Neural cell (in vitro differentiated cells): ENCODE results near the gene ENO1. TPM values are rescaled to one million over a fixed set of nuclear protein-coding genes. Genes with fewer than 3 reads are reported as not detected.

Experiments
- H2AFZ ChIP-seq: fragments of 200-600, 300-800 bp; sonication (generic), shearing (Covaris generic); 2 replicates; pipeline ENCODE4 v1.6.0; 2014; ENCODE audit warnings: low read depth, mild to moderate bottlenecking, antibody characterized with exemption, low read length, moderate library complexity
- H3F3A ChIP-seq: fragments of 200-600 bp; shearing (Covaris generic); 2 replicates; pipeline ENCODE4 v1.6.1; 2016; ENCODE audit warnings: mild to moderate bottlenecking, moderate library complexity, mixed read lengths, antibody characterized with exemption, low read length; ENCODE audit not compliant: insufficient read depth, poor library complexity, severe bottlenecking
- H3K27ac ChIP-seq: fragments of 200-600, 300-800 bp; sonication (generic), shearing (Covaris generic); 2 replicates; pipeline ENCODE4 v1.5.1; 2014; ENCODE audit warnings: mild to moderate bottlenecking, low read length, moderate library complexity
- H3K27me3 ChIP-seq: fragments of 300-800, 200-600 bp; sonication (generic), shearing (Covaris generic); 2 replicates; pipeline ENCODE4 v1.6.0; 2014; ENCODE audit warnings: mild to moderate bottlenecking, low read depth, low read length, moderate library complexity; ENCODE audit not compliant: insufficient read depth
- H3K36me3 ChIP-seq: fragments of 300-800, 200-600 bp; sonication (generic), shearing (Covaris generic); 2 replicates; pipeline ENCODE4 v1.5.1; 2014; ENCODE audit warnings: mild to moderate bottlenecking, antibody characterized with exemption, low read length, moderate library complexity; ENCODE audit not compliant: insufficient read depth
- H3K4me2 ChIP-seq: fragments of 300-800, 200-600 bp; sonication (generic), shearing (Covaris generic); 2 replicates; pipeline ENCODE4 v1.6.0; 2014; ENCODE audit warnings: mild to moderate bottlenecking, low read length
- H3K4me3 ChIP-seq: fragments of 300-800, 200-600 bp; sonication (generic), shearing (Covaris generic); 2 replicates; pipeline ENCODE4 v1.5.1; 2014; ENCODE audit warnings: mild to moderate bottlenecking, low read length, moderate library complexity
- H3K79me2 ChIP-seq: fragments of 200-600 bp; shearing (Covaris generic); replicated peaks from 2 replicates; pipeline ENCODE4 v1.6.0; 2014; ENCODE audit warnings: mild to moderate bottlenecking, low read length, moderate library complexity; ENCODE audit not compliant: insufficient read depth
- H3K9ac ChIP-seq: fragments of 300-800, 200-600 bp; sonication (generic), shearing (Covaris generic); 2 replicates; pipeline ENCODE4 v1.6.1; 2016; ENCODE audit warnings: mild to moderate bottlenecking, low read length, mixed read lengths
- H3K9me2 ChIP-seq: fragments of 200-600 bp; shearing (Covaris generic); 2 replicates; pipeline ENCODE4 v1.6.1; 2016; ENCODE audit warnings: mild to moderate bottlenecking, low read length, mixed read lengths; ENCODE audit not compliant: insufficient read depth
- H3K9me3 ChIP-seq: fragments of 200-600, 300-800 bp; sonication (generic), shearing (Covaris generic); 2 replicates; pipeline ENCODE4 v1.6.1; 2016; ENCODE audit warnings: mild to moderate bottlenecking, mixed run types, low read length, moderate library complexity, mixed read lengths
- H4K20me1 ChIP-seq: fragments of 200-600 bp; shearing (Covaris generic); 2 replicates; pipeline ENCODE4 v1.6.1; 2016; ENCODE audit warnings: mild to moderate bottlenecking, mixed run types; ENCODE audit not compliant: insufficient read depth
- EP300 ChIP-seq: fragments of 450-650 bp; conservative IDR thresholded peaks from 2 replicates; pipeline ENCODE4 v1.6.1; 2014; ENCODE audit warnings: antibody characterized with exemption, mild to moderate bottlenecking, moderate library complexity; ENCODE audit not compliant: poor library complexity, severe bottlenecking
- EZH2 ChIP-seq: fragments of 200-600, 300-800 bp; shearing (Covaris generic), sonication (generic); IDR thresholded peaks from 2 replicates; pipeline ENCODE4 v1.6.1; 2014; ENCODE audit warnings: antibody characterized with exemption, low read length, borderline replicate concordance, mild to moderate bottlenecking; ENCODE audit not compliant: insufficient read depth, poor library complexity, severe bottlenecking
- MXI1 ChIP-seq: fragments of 450-650 bp; conservative IDR thresholded peaks from 2 replicates; pipeline ENCODE4 v1.6.1; 2014; ENCODE audit warnings: antibody characterized with exemption, mild to moderate bottlenecking; ENCODE audit not compliant: poor library complexity, severe bottlenecking
- POLR2AphosphoS5 ChIP-seq: IDR thresholded peaks from 2 replicates; pipeline ENCODE4 v1.6.1; 2012
- RAD21 ChIP-seq: fragments of 450-650 bp; conservative IDR thresholded peaks from 2 replicates; pipeline ENCODE4 v1.6.1; 2014; ENCODE audit warnings: antibody characterized with exemption, mild to moderate bottlenecking, moderate library complexity
- SMC3 ChIP-seq: fragments of 450-650 bp; conservative IDR thresholded peaks from 2 replicates; pipeline ENCODE4 v1.6.1; 2014; ENCODE audit warnings: antibody characterized with exemption, mild to moderate bottlenecking, moderate library complexity; ENCODE audit not compliant: poor library complexity
- TAF1 ChIP-seq: IDR thresholded peaks from 2 replicates; pipeline ENCODE4 v1.6.1; 2012; ENCODE audit warnings: low read depth
- polyA plus RNA-seq: library from polyadenylated mRNA; depleted of rRNA; stranded (reverse); fragments of >200 nt; gene quantifications from 2 replicates; pipeline ENCODE4 v1.2.3, GENCODE V29; 2014
- TF ChIP-seq, protein P1 (sequence below): fragments of 450-650 bp; IDR thresholded peaks from 2 replicates; pipeline ENCODE4 v1.5.1; 2014; ENCODE audit warnings: antibody characterized with exemption, mild to moderate bottlenecking, moderate library complexity; ENCODE audit not compliant: poor library complexity, severe bottlenecking
- TF ChIP-seq, protein P2 (sequence below): IDR thresholded peaks from 2 replicates; pipeline ENCODE4 v1.6.1; 2012; ENCODE audit warnings: borderline replicate concordance

ENO1 gene
- polyA plus RNA-seq, 1 donor from 2014 or later: 199 TPM

DNA sequence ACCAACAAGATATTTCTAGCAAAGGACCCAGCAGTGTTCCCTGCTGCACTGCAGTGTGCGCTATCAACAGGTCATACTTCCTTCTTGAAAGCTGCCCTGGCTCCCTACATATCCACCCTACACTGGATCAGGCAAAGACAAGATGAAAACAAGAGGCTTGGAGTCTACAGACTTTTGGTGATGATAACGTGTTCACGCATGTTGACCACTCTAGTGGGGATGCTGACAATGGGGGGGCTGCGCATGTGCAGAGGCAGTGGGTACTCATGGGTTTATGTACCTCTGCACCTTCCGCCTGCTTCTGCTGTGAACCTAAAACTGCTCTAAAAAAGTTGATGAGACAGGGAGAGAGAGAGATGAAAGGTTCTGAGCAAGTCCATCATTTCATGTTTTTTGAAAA lies 5.5 kb downstream of the ENO1 start:
- Histone ChIP-seq H3K27ac (no peak overlapping the region), H4K20me1 (no peaks in the 10 kb centered on the region)

DNA sequence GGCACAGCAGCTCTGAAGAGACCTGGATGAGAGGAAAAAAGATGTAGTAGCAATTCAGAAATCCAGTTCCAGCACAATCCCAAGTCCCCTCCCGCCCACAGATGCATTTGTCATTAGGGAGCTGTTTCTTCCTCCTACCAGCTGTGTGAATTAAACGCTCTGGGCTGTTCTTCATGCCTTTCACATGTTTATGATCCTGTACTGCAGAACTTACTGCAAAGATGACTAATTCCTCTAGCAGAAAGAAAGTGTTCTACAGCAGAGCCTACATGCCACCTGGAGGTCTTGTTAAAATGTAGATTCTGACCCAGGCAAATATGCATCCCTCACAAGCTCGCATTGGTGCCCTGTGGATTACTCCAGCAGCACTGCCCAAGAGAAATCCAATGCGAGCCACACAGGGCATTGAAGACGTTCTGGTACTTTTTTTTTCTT lies 6.5 kb downstream of the ENO1 start:
- Histone ChIP-seq H3K27ac (no peak overlapping the region), H3K9ac (no peak overlapping the region), H3F3A (no peaks in the 10 kb centered on the region), H3K27me3 (no peaks in the 10 kb centered on the region), H3K4me2 (no peak overlapping the region), H3K36me3 (peaks cover 8% of the 10 kb centered on the region), H3K79me2 (peaks cover 19% of the 10 kb centered on the region), H4K20me1 (no peaks in the 10 kb centered on the region), H3K9me2 (no peaks in the 10 kb centered on the region), H3K9me3 (no peaks in the 10 kb centered on the region), H3K4me3 (no peak overlapping the region), H2AFZ (no peak overlapping the region)
- TF ChIP-seq RAD21 (no peak), MXI1 (no peak), EZH2 (no peak)
- TF ChIP-seq, protein P1, sequence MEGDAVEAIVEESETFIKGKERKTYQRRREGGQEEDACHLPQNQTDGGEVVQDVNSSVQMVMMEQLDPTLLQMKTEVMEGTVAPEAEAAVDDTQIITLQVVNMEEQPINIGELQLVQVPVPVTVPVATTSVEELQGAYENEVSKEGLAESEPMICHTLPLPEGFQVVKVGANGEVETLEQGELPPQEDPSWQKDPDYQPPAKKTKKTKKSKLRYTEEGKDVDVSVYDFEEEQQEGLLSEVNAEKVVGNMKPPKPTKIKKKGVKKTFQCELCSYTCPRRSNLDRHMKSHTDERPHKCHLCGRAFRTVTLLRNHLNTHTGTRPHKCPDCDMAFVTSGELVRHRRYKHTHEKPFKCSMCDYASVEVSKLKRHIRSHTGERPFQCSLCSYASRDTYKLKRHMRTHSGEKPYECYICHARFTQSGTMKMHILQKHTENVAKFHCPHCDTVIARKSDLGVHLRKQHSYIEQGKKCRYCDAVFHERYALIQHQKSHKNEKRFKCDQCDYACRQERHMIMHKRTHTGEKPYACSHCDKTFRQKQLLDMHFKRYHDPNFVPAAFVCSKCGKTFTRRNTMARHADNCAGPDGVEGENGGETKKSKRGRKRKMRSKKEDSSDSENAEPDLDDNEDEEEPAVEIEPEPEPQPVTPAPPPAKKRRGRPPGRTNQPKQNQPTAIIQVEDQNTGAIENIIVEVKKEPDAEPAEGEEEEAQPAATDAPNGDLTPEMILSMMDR: no peak

More for the DNA sequence above, 5.5 kb downstream of the ENO1 start:
- Histone ChIP-seq H3F3A (no peaks in the 10 kb centered on the region), H3K9me3 (no peaks in the 10 kb centered on the region), H3K36me3 (peaks cover 8% of the 10 kb centered on the region), H3K4me3 (no peak overlapping the region), H3K9ac (no peak overlapping the region), H3K27me3 (no peaks in the 10 kb centered on the region), H3K9me2 (no peaks in the 10 kb centered on the region), H3K79me2 (peaks cover 24% of the 10 kb centered on the region), H2AFZ (no peak overlapping the region), H3K4me2 (no peak overlapping the region)
- TF ChIP-seq, protein P1: no peak
- TF ChIP-seq RAD21 (no peak), EP300 (no peak), POLR2AphosphoS5 (no peak), TAF1 (no peak), EZH2 (no peak), MXI1 (no peak), SMC3 (no peak)
- TF ChIP-seq, protein P2, sequence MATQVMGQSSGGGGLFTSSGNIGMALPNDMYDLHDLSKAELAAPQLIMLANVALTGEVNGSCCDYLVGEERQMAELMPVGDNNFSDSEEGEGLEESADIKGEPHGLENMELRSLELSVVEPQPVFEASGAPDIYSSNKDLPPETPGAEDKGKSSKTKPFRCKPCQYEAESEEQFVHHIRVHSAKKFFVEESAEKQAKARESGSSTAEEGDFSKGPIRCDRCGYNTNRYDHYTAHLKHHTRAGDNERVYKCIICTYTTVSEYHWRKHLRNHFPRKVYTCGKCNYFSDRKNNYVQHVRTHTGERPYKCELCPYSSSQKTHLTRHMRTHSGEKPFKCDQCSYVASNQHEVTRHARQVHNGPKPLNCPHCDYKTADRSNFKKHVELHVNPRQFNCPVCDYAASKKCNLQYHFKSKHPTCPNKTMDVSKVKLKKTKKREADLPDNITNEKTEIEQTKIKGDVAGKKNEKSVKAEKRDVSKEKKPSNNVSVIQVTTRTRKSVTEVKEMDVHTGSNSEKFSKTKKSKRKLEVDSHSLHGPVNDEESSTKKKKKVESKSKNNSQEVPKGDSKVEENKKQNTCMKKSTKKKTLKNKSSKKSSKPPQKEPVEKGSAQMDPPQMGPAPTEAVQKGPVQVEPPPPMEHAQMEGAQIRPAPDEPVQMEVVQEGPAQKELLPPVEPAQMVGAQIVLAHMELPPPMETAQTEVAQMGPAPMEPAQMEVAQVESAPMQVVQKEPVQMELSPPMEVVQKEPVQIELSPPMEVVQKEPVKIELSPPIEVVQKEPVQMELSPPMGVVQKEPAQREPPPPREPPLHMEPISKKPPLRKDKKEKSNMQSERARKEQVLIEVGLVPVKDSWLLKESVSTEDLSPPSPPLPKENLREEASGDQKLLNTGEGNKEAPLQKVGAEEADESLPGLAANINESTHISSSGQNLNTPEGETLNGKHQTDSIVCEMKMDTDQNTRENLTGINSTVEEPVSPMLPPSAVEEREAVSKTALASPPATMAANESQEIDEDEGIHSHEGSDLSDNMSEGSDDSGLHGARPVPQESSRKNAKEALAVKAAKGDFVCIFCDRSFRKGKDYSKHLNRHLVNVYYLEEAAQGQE: no peak
